22Rv1 (cell line): ENCODE data around the gene RNF44.

Source experiments
- ZFX ChIP-seq: fragments of 450-650 bp; IDR thresholded peaks from 2 replicates; pipeline ENCODE4 v1.6.1; 2017; ENCODE audit warnings: antibody characterized with exemption, borderline replicate concordance
- TF ChIP-seq, protein P1 (sequence below): fragments of 450-650 bp; IDR thresholded peaks from 2 replicates; pipeline ENCODE4 v1.5.1; 2017; ENCODE audit warnings: mild to moderate bottlenecking

GRCh38 chr5:176503496-176503895, 33.7 kb downstream of the RNF44 start:
- TF ChIP-seq, protein P1, sequence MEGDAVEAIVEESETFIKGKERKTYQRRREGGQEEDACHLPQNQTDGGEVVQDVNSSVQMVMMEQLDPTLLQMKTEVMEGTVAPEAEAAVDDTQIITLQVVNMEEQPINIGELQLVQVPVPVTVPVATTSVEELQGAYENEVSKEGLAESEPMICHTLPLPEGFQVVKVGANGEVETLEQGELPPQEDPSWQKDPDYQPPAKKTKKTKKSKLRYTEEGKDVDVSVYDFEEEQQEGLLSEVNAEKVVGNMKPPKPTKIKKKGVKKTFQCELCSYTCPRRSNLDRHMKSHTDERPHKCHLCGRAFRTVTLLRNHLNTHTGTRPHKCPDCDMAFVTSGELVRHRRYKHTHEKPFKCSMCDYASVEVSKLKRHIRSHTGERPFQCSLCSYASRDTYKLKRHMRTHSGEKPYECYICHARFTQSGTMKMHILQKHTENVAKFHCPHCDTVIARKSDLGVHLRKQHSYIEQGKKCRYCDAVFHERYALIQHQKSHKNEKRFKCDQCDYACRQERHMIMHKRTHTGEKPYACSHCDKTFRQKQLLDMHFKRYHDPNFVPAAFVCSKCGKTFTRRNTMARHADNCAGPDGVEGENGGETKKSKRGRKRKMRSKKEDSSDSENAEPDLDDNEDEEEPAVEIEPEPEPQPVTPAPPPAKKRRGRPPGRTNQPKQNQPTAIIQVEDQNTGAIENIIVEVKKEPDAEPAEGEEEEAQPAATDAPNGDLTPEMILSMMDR = no peak
- TF ChIP-seq ZFX = no peak
